GM12875 (cell line): ENCODE results near the gene MSH6.

Experiments
- H3K4me3 ChIP-seq: one replicate; pipeline ENCODE4 v1.5.1; 2011; ENCODE audit warnings: low read depth, low read length, control low read depth
- CTCF ChIP-seq: IDR thresholded peaks from 2 replicates; pipeline ENCODE4 v1.5.1; 2011; ENCODE audit warnings: low read depth, mild to moderate bottlenecking, control low read depth, inconsistent platforms, low read length, moderate library complexity, borderline replicate concordance; ENCODE audit not compliant: insufficient read depth

MSH6 gene

GRCh38 chr2:47769318-47769717, 13.6 kb upstream of the MSH6 start:
- H3K4me3 ChIP-seq: no peak overlapping the region
- TF ChIP-seq CTCF: no peak

GRCh38 chr2:47771211-47771610, 11.7 kb upstream of the MSH6 start:
- no peak for TF ChIP-seq CTCF
- no peak overlapping the region for H3K4me3 ChIP-seq

GRCh38 chr2:47772343-47772742, 10.6 kb upstream of the MSH6 start:
- H3K4me3 ChIP-seq: no peak overlapping the region
- no peak for TF ChIP-seq CTCF

GRCh38 chr2:47774567-47774966, 8.4 kb upstream of the MSH6 start:
- H3K4me3 ChIP-seq: no peak overlapping the region
- no peak for TF ChIP-seq CTCF

- TF ChIP-seq CTCF: no peak
- H3K4me3 ChIP-seq: no peak overlapping the region
Observed at GRCh38 chr2:47777277-47777937, 5.5 kb upstream of the MSH6 start.

GRCh38 chr2:47778698-47779425, 4.1 kb upstream of the MSH6 start:
- H3K4me3 ChIP-seq: no peak overlapping the region
- TF ChIP-seq CTCF: no peak

- TF ChIP-seq CTCF: no peak
- H3K4me3 ChIP-seq: no peak overlapping the region
Observed at GRCh38 chr2:47779426-47779790, 3.5 kb upstream of the MSH6 start.
